Stimulated activated CD4-positive, alpha-beta T cell treated with anti-CD3 and anti-CD28 coated beads, Interleukin-4, amount 100 ng/mL, for 4 hours (primary cell): ENCODE data around the gene TUSC2.

Experiments
- DNase-seq, 2 experiments: peaks; one replicate each; pipeline ENCODE4 v3.0.0-alpha.2; 2020

Gene TUSC2

GRCh38 chr3:50327943-50328691 is at the start of gene TUSC2:
TSS of gene TUSC2 (minus strand) at chr3:50328223. CDS start at chr3:50328099, 124 bp downstream.
- DNase-seq = peak; percentile 91 to 93

DNA sequence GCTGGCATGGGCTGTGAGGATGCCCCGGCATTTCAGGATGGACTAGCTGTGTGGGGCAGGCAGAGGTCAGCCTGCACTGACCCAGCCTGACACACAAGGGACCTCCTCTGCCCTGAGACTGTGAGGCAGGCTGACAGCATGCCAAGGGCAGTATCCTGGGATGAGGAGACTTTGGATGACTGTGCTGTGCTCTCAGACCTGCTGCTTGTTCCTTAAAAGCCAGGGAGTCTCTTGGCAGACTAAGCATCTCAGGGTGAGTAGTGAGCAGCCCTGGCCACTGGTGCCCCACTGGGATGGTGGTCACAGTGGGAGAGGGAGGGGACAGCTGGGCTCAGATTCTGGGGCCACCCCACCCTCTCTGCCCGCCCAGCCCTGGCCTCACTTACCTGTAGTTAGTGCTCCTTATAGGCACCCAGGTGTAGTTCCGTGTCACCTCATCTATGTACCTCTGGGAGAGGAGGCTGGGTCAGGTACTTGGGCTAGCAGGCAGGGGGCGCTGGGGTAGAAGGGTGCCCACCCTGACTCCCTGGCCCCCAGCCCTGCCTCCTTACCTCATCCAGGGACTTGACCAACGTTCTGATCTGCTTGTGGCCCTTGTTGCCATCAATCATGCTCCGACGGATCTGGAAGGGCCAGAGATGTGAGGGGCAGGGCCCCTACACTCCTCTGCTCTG is 47.4 kb upstream of the TUSC2 start:
- no peak for DNase-seq

- DNase-seq = no peak
These were observed 46.6 kb upstream of the TUSC2 start for GRCh38 chr3:50374363-50375257.

DNA sequence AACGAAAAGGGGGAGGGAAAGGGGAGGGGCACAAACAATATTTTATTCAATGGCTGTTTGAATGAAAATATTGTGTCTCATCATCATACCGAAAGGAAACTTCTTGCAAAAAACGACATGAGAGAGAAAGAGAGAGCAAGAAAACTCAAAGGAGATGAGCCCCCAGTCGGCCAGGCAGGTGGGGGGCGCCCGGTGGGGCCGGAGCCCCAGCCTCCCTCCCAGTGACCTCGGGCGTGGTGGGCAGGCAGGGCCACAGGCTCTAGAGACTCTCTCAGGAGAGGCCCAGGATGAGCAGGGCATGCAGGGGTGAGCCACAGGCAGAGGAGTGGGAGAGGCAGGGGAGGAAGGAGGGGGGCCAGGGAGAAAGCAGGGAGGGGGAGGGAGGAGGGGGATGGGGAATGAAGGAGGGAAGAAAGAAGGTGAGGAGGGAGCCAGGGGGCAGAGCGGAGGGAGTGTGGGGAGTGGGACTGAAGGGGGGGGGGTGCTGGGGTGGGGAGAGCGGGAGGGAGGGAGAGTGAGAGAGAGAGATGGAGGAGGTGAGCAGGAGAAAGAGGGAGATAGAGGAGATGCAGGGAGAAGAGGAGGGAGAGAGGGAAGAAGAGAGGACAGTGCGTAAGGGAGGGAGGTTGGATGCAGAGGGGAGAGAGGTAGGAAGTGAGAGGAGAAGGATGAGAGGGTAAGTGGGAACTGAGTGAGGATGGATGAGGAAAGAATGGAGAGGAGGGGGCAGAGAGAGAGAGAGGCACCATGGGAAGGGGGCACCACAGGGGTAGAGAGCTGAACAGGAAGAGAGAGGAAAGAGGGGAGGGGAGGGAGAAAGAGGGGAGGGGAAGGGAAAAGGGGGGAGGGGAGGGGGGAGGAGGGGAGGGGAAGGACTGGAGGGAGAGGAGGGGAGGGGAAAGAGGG is 45.4 kb upstream of the TUSC2 start:
- DNase-seq = no peak

DNA sequence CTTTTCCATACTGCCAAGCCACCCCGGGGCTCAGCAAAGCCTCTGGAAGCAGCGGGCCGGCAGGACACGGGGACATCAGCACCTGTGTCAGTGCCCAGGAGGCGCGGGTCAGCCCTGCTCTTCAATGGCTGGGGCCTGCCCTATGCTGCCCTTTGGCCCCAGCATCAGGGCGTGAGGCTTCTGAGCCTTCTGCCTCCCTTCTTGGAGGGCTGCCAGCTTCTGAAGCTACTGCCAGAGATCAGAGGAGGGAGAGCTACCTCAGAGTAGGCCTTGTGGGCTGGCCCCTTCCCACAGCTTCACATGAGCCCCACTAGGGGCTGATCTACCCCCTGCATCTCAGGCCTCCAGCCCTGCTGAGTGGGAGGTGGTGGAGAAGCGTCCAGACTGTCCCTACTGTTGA is 44.3 kb upstream of the TUSC2 start:
- no peak for DNase-seq

DNA sequence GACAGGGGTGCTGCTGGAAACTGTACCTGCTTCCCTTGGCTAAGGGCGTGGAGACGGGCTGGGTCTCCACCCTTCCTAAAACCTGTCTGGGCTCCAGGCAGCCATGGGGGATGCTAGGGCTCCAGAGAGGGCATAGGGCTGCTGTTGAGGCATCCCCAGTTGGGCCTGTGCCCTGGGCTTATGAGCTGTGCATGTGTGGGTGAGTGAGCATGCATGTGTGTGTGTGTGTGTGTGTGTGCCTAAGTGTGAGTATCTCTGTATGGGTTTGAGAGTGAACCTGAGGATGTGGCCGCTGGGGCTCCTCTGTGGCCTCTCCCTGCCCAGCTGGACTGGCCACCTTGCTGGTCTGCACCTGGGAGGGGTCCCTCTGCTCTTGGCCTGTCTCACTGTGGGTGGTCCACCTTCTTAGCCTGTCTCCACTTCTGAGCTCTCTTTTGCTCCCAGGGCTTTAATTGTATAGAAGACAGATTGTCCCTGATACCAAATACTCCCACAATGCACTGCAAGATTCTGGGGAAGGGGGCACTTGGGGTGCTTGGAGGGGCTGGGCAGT is 43.2 kb upstream of the TUSC2 start:
- DNase-seq = no peak

- DNase-seq = no peak
These were observed 42.6 kb upstream of the TUSC2 start for GRCh38 chr3:50370594-50370993.

DNA sequence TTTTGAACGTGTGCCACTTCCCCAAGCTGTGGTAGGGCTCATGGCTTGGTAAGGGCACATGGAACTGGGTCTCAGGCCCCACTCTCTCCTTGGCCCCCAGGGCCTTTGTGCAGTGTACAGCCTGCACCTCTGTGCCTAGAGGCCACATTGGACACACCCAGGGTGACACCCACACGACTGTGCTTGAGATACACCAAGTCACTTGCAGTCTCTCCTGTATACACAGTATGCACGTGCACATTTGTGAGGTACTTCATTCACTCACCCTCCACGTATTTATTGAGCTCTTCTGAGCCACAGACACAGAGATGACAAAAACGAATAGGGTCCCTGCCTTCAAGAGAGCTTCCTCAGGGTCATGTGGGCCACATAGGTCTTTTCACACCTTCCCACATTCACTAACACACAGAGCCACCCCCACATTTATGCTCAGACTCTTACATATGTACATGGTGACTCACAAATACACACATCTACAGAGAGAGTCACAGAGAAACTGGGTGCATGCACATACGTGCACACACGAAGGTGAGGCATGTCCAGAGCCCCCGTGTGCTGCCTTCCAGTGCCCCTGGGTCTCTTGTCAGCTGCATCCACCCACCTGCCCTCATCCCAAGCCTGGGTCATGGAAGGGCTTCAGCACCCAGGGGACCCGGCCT is 41.1 kb upstream of the TUSC2 start:
- no peak for DNase-seq

- no peak for DNase-seq
These were observed 37.8 kb upstream of the TUSC2 start for GRCh38 chr3:50365842-50366220.

DNA sequence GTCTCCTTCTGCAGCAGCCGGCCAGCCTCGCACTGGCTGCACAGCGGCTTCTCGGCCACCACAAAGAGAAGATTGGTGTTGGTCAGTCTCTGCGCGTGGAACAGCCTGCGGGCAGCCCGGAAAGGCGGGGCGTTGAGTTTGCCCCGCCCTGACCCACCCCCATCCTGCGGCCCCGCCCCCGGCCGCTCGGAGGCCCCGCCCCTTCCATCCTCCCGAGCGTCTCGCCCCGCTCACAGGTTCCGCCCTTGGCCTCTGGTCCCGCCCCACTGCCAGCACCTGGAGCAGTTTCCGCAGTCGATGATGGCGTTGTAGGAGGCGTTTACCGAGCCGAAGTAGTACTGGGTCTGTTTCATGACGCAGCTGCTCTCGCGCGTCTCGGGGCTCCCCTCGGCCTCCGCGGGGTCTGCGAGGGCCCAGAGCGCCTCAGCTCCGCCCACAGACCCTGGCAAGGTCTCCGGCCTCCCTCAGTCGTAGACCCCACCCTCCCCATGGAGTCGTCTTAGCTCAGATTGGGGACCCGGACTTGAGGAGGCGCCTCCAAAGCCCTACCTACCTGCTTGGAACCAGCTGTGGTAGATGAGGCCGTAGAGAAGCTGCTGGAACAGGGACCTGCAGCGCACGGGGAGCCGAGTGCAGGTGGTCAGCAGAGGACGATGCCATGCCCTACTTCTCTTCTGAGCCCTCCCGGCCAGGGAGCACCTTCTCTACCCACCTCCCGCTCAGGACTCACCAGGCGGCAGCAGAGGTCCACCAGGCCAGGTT is 37.2 kb upstream of the TUSC2 start:
- peak; percentile 94 to 95 for DNase-seq

DNA sequence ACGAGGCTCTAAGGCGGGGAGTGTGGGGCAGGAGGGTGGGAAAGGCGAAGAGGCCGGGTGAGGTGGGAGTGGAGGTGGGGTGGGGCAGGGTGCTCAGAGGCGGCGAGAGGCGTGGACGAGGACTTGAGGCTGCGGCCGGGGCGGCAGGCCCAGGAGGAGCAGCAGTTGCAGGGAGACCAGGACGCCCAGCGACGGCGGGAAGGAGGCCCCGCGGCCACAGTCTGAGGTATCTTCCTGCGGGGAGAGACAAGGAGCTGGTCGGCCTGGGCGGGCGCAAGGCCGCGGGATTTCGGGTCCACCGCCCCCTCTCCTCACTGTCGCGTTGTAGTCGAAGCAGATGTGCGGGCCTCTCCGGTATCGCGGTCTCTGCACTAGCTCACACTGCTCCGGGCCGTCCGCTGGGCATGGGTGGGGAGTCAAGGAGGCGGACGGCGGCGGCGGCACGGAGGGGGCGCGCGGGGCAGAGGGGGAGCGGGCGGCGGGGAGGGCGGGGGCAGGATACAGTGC is 36.6 kb upstream of the TUSC2 start:
- no peak for DNase-seq

DNA sequence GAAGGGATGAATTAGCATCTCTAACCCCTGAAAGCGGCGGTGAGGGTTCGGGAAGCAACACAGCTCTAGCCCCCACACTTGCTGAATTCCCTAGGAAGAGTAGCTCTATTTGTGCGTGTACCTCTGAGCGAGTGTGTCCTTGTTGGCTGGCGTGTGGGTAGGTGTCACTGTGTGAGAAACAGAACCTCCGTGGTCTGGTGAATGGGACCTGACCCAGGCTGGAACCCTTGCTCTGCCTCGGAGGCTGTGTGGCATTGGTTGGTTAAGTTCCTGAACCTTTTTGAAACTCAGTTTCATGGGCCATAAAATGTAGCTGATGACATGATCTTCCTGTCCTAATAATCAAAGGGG is 31.7 kb upstream of the TUSC2 start:
- DNase-seq = no peak

DNA sequence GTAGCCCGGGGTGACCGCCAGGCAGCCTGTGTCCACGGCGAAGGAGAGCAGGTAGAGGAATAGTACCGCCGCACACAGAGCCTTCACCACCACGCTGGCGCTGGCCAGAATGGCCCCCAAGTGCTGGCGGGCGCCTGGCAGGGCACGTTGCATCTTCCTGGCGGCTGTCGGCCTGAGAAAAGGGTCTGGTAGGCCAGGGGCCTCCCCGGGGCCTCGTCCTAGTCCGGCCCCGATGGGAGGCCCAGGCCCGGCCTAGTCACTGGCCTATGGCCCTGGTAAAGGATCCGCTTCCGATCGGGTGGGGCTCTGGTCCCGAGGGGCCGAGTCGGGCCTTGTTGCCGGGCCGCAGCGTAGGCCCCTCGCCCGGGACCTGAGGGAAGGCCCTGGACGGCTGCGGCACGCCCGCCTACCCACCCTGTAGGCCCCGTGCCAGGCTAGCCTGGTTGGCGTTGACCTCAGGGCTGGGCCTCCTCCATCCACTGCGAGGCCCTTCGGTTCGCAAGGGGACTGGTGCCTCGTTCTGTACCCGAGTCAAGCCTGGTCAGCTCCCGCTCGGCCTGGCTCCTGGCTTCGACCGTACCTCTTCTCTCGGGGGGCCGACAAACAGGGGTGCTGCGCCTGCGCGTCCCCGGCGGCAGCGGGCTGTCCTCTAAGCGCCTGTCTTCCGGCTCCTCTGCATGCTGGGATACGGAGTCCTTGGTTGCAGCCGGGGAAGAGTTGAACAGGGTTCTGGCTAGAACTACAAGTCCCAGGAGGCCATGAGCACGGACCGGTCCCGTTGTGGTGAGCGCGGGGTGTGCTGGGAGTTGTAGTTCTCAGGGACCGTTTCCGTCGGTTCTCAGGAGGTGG is 31.1 kb upstream of the TUSC2 start, which contains the start of gene TMEM115:
TSS of gene TMEM115 (minus strand) at position 611 of the 849 bp plus-strand sequence. CDS start at position 153, 458 bp downstream.
- peak; percentile 87 to 97 for DNase-seq

DNA sequence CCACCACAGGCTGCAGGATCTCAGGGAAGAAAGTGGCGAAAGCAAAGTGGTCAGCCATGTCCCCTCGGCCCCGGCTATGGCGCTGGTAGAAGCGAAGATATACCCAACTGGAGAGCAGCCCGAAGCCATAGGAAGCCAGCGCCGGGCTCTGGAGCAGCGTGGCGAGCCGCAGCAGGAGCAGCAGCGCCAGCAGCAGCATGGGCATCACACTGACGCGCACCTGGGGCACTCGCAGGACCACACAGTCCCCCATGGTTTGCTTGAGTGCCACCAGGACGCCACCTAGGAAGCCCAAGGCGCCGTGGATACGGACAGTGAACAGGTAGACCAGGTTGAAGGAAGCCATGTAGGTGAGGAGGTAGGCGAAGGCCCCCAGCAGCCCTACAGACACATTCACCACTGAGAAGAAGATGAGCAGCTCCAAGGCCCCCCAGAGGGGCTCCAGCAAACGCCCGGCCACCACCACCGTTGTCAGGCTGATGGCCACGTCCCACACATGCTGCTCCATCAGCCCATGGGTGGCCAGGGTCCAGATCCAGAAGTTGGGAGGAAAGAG is 30.4 kb upstream of the TUSC2 start:
- no peak for DNase-seq

GRCh38 chr3:50357481-50357880 is 29.5 kb upstream of the TUSC2 start:
- DNase-seq = no peak

DNA sequence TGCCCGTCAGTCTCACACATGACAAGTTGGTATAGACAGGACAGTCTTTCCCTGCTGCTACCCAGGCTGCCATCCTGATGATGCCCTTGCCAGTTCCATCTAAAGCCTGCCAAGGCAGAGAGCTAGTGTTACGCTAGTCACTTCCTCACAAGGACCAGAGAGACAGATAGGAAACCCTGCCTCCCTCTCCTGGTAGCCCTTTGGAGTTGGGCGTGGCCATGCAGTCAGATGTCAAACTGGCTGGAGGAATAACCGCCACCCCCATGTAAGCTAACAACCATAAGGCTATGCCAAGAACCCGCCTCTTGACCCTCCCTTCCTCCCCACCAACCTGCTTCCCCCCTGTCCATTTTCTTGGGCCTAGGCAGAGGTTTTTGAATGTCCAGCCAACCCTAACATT is 28.5 kb upstream of the TUSC2 start:
- DNase-seq = no peak

DNA sequence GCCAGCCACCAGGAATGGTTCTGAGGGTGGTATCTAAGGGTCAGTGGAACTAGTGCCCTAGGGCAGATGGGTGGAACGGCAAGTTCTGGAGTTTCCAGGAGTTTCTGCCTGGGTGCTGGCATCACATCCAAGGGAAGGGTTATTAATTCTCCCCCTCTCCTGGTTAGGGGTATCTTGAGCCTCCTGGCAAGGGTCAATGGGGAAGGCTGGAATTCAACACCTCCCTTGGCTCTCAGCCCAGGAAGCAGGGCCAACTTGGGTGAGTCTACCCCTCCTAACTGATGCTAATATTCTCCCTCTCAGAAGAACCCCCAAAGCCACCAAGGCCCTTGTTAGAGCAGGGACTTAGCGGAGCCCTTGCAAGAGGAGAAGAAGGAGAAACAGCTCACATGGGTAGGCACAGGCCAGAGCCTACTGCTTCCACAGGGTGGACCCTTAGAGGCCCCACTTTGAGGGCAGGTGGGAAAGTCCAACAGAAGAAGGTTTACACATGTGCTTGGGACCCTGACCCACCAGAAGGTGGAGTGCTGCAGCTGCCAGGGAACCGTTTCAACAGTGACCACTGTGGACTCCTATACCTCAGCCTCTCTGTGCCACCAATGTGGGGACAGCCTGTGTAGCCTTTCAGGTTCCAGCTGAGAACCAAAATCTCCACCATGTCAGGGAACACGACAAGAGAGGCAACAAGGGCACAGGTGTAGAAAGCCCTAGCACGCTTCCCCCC is 28.0 kb upstream of the TUSC2 start:
- no peak for DNase-seq

GRCh38 chr3:50354850-50355249 is 26.8 kb upstream of the TUSC2 start:
- DNase-seq = no peak
